ENCODE results near the gene PSMB4.

PSMB4 gene

DNA sequence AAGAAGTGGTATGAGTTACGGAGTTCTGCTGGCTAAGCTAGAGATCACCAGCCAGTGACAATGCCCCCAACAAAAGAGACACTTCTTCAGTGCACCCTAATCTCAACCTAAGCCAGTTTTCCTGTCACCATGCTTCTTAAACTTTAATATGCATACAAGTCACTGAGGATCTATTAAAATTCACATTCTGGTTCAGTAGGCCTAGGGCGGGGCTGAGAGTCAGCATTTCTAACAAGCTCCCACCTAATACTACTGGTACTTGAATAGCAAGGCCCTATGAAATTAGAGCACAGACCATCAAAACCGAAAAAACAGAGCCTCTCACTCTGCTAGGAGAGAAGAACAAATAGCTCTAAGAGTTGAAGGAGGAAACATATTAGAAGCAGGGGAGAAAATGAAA lies 7.9 kb downstream of the PSMB4 start (continued):
- TF ChIP-seq, protein P1, sequence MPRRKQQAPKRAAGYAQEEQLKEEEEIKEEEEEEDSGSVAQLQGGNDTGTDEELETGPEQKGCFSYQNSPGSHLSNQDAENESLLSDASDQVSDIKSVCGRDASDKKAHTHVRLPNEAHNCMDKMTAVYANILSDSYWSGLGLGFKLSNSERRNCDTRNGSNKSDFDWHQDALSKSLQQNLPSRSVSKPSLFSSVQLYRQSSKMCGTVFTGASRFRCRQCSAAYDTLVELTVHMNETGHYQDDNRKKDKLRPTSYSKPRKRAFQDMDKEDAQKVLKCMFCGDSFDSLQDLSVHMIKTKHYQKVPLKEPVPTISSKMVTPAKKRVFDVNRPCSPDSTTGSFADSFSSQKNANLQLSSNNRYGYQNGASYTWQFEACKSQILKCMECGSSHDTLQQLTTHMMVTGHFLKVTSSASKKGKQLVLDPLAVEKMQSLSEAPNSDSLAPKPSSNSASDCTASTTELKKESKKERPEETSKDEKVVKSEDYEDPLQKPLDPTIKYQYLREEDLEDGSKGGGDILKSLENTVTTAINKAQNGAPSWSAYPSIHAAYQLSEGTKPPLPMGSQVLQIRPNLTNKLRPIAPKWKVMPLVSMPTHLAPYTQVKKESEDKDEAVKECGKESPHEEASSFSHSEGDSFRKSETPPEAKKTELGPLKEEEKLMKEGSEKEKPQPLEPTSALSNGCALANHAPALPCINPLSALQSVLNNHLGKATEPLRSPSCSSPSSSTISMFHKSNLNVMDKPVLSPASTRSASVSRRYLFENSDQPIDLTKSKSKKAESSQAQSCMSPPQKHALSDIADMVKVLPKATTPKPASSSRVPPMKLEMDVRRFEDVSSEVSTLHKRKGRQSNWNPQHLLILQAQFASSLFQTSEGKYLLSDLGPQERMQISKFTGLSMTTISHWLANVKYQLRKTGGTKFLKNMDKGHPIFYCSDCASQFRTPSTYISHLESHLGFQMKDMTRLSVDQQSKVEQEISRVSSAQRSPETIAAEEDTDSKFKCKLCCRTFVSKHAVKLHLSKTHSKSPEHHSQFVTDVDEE (CRISPR knock-in tag; IDR thresholded peaks at IDR 0.05): no peak
- no peak for TF ChIP-seq ZFP30 (CRISPR knock-in tag; IDR thresholded peaks at IDR 0.05)
- no peak for TF ChIP-seq RARB (CRISPR knock-in tag; IDR thresholded peaks at IDR 0.05)
- TF ChIP-seq ARNTL (CRISPR knock-in tag; IDR thresholded peaks at IDR 0.05; ENCODE audit: borderline replicate concordance, low read depth): no peak

DNA sequence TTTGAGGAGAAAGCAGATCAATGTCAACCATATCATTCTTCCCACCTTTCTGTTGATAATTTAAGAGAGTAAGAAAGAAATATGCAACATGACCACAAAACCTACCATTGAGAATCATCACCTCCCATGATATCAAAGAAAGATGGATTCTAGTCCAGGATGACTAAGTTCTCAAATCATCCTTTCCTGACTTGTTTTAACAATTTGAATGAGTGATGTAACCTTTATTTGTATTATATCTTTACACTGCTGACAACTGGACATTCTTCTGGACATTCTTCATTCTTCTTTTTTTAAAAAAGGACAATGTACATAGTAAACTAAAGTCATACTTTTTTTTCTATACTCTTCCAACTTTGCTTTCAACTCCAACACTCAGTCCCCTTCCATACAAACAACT lies 9.5 kb downstream of the PSMB4 start:
- TF ChIP-seq ZFP3 (CRISPR knock-in tag; IDR thresholded peaks at IDR 0.05): no peak
- TF ChIP-seq, protein P2, sequence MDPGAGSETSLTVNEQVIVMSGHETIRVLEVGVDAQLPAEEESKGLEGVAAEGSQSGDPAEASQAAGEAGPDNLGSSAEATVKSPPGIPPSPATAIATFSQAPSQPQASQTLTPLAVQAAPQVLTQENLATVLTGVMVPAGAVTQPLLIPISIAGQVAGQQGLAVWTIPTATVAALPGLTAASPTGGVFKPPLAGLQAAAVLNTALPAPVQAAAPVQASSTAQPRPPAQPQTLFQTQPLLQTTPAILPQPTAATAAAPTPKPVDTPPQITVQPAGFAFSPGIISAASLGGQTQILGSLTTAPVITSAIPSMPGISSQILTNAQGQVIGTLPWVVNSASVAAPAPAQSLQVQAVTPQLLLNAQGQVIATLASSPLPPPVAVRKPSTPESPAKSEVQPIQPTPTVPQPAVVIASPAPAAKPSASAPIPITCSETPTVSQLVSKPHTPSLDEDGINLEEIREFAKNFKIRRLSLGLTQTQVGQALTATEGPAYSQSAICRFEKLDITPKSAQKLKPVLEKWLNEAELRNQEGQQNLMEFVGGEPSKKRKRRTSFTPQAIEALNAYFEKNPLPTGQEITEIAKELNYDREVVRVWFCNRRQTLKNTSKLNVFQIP (CRISPR knock-in tag; IDR thresholded peaks at IDR 0.05; ENCODE audit: borderline replicate concordance, low read depth): no peak
- TF ChIP-seq ZFP30 (CRISPR knock-in tag; IDR thresholded peaks at IDR 0.05): no peak
- no peak for TF ChIP-seq CSDC2 (CRISPR knock-in tag; IDR thresholded peaks at IDR 0.05)
- TF ChIP-seq ISL1 (CRISPR knock-in tag; IDR thresholded peaks at IDR 0.05): no peak
- TF ChIP-seq, protein P1 (CRISPR knock-in tag; IDR thresholded peaks at IDR 0.05): no peak
- no peak for TF ChIP-seq TOX (CRISPR knock-in tag; IDR thresholded peaks at IDR 0.05; ENCODE audit: borderline replicate concordance)
- TF ChIP-seq BACH2 (CRISPR knock-in tag; IDR thresholded peaks at IDR 0.05; ENCODE audit: borderline replicate concordance): no peak
- no peak for TF ChIP-seq ARNTL (CRISPR knock-in tag; IDR thresholded peaks at IDR 0.05; ENCODE audit: borderline replicate concordance, low read depth)
- TF ChIP-seq ESRRG (CRISPR knock-in tag; IDR thresholded peaks at IDR 0.05): no peak
- TF ChIP-seq, protein P3, sequence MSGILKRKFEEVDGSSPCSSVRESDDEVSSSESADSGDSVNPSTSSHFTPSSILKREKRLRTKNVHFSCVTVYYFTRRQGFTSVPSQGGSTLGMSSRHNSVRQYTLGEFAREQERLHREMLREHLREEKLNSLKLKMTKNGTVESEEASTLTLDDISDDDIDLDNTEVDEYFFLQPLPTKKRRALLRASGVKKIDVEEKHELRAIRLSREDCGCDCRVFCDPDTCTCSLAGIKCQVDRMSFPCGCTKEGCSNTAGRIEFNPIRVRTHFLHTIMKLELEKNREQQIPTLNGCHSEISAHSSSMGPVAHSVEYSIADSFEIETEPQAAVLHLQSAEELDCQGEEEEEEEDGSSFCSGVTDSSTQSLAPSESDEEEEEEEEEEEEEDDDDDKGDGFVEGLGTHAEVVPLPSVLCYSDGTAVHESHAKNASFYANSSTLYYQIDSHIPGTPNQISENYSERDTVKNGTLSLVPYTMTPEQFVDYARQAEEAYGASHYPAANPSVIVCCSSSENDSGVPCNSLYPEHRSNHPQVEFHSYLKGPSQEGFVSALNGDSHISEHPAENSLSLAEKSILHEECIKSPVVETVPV (CRISPR knock-in tag; IDR thresholded peaks at IDR 0.05): no peak
- TF ChIP-seq ZNF565 (CRISPR knock-in tag; conservative IDR thresholded peaks at IDR 0.05; ENCODE audit: low read depth): no peak
- no peak for TF ChIP-seq ZC3H10 (CRISPR knock-in tag; IDR thresholded peaks at IDR 0.05)
- TF ChIP-seq GLIS3 (CRISPR knock-in tag; IDR thresholded peaks at IDR 0.05): no peak
- TF ChIP-seq ZNF70 (CRISPR knock-in tag; IDR thresholded peaks at IDR 0.05): no peak
- no peak for TF ChIP-seq RARB (CRISPR knock-in tag; IDR thresholded peaks at IDR 0.05)
- no peak for ATAC-seq

DNA sequence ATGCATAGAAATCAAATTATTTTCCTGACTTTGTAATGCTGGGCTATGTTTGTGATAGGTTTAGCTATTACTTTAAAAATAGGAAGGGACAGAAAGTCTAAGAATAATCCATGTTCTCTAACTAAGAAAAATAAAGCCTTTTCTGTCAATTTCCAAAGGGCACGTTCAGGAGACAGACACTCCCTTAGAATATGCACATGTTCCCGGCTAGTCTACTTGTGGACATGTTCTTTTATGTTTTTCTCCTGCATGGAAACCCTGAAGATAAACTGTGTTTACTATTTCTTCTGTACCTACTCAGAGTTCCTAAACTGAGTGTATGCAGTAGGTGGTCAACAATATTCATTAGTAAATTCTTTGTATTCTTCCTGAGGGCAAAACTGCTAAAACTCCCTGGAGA lies 12.5 kb downstream of the PSMB4 start:
- ATAC-seq: no peak
- TF ChIP-seq, protein P2 (CRISPR knock-in tag; IDR thresholded peaks at IDR 0.05; ENCODE audit: borderline replicate concordance, low read depth): no peak
- TF ChIP-seq ZFP30 (CRISPR knock-in tag; IDR thresholded peaks at IDR 0.05) (no peak), ISL1 (CRISPR knock-in tag; IDR thresholded peaks at IDR 0.05) (no peak), PPARA (CRISPR knock-in tag; IDR thresholded peaks at IDR 0.05; ENCODE audit: borderline replicate concordance) (no peak), ZNF8 (CRISPR knock-in tag; IDR thresholded peaks at IDR 0.05) (no peak), TCF4 (CRISPR knock-in tag; IDR thresholded peaks at IDR 0.05; ENCODE audit: borderline replicate concordance) (no peak), ESRRG (CRISPR knock-in tag; IDR thresholded peaks at IDR 0.05) (no peak)
- TF ChIP-seq, protein P4, sequence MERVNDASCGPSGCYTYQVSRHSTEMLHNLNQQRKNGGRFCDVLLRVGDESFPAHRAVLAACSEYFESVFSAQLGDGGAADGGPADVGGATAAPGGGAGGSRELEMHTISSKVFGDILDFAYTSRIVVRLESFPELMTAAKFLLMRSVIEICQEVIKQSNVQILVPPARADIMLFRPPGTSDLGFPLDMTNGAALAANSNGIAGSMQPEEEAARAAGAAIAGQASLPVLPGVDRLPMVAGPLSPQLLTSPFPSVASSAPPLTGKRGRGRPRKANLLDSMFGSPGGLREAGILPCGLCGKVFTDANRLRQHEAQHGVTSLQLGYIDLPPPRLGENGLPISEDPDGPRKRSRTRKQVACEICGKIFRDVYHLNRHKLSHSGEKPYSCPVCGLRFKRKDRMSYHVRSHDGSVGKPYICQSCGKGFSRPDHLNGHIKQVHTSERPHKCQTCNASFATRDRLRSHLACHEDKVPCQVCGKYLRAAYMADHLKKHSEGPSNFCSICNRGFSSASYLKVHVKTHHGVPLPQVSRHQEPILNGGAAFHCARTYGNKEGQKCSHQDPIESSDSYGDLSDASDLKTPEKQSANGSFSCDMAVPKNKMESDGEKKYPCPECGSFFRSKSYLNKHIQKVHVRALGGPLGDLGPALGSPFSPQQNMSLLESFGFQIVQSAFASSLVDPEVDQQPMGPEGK (CRISPR knock-in tag; IDR thresholded peaks at IDR 0.05; ENCODE audit: borderline replicate concordance): no peak
- TF ChIP-seq, protein P3 (CRISPR knock-in tag; IDR thresholded peaks at IDR 0.05): no peak
- TF ChIP-seq, protein P1 (CRISPR knock-in tag; IDR thresholded peaks at IDR 0.05): no peak
